Right lobe of liver (tissue), 6 donors: ENCODE data around the gene GPR3. TPM values are rescaled to one million over a fixed set of nuclear protein-coding genes. Genes with fewer than 3 reads are reported as not detected.
A peak's percentile ranks its signal among the peaks of the same experiment; 100 is the strongest.

ENCODE experiments used
- ATAC-seq, 4 donors: fragments of 200-7000 bp; cut with Tn5 transposase; one replicate each; pipeline ENCODE4 v1.9.1; 2020; ENCODE audit warnings: mild to moderate bottlenecking in 4 of 4, moderate library complexity in 4 of 4
- DNase-seq, 3 donors: peaks; one replicate each; pipeline ENCODE4 v3.0.0-alpha.2; 2020
- H3K27ac ChIP-seq, 3 donors: fragments of 200-600 bp; one replicate each; pipeline ENCODE4 v1.8.0; 2022
- H3K27me3 ChIP-seq, 2 donors: fragments of 200-600 bp; one replicate each; pipeline ENCODE4 v1.8.0; 2022
- H3K36me3 ChIP-seq, 4 donors: fragments of 200-600 bp; sonication (generic) in 1 of 4; one replicate each; pipeline versions ENCODE4 v1.5.1 to v1.8.0; 2017 to 2022; ENCODE audit warnings: control low read depth in 1 of 4
- H3K4me1 ChIP-seq, 4 donors: fragments of 200-600 bp; sonication (generic) in 1 of 4; one replicate each; pipeline versions ENCODE4 v1.5.1 to v1.8.0; 2017 to 2022; ENCODE audit warnings: control low read depth in 1 of 4
- H3K4me3 ChIP-seq, 3 donors: fragments of 200-600 bp; one replicate each; pipeline ENCODE4 v1.8.0; 2022
- H3K9me3 ChIP-seq, 4 donors: fragments of 200-600 bp; sonication (generic) in 1 of 4; one replicate each; pipeline versions ENCODE4 v1.5.1 to v1.8.0; 2017 to 2022; ENCODE audit warnings: control low read depth in 1 of 4
- CTCF ChIP-seq, 4 donors: fragments of 200-600 bp in 3 of 4; fragments of 450-650 bp in 1 of 4; IDR thresholded peaks; one replicate each; pipeline versions ENCODE4 v1.5.1 to v1.8.0; 2016 to 2022; ENCODE audit warnings: antibody characterized with exemption in 4 of 4, mild to moderate bottlenecking in 2 of 4
- POLR2A ChIP-seq: fragments of 450-650 bp; IDR thresholded peaks from one replicate; pipeline ENCODE4 v1.6.1; 2017; ENCODE audit warnings: antibody characterized with exemption, mild to moderate bottlenecking
- WGBS: methylation state at CpG from one replicate; pipeline ENCODE4 v1.1.6; 2018; ENCODE audit warnings: low coverage, low lambda C conversion rate; ENCODE audit not compliant: insufficient coverage; ENCODE audit errors: missing lambda C conversion rate; 5-methylcytosine and 5-hydroxymethylcytosine counted together
- intact Hi-C, 2 donors: fragments of 100-400 bp; cut with DNase I; formaldehyde crosslinking; loops; one replicate each; pipeline versions ENCODE4 v1.11.2 to v1.14.1; 2022
- total RNA-seq, 6 experiments: library from RNA; depleted of rRNA in 2 of 6; stranded (reverse); fragments of >200 nt in 2 of 6; fragmentation: NEBNext Ultra II Directional in 3 of 6; extraction: Animal tissue kit (Norgen Biotek cat#: 25700) in 3 of 6; gene quantifications; one replicate each; pipeline versions ENCODE4 v1.1.0 to v1.2.4, GENCODE V29; 2016 to 2023
- donor health status: DM: no; HTN: yes; CAD: no.
- donor health status: DM: no; HTN: no; CAD: no.
- donor health status: DM: no; HTN: no; CAD: no.
- donor health status: DM: no; HTN: yes; CAD: no.
- donor health status: DM: no; HTN: yes; CAD: no.

The GPR3 gene
- total RNA-seq, 6 experiments from 2014 or later: 0.19 to 0.43 TPM; not detected in 4

GRCh38 chr1:27350663-27351540 lies 41.5 kb upstream of the GPR3 start:
- ATAC-seq (peak; percentile 16 to 34 (median 32)), DNase-seq (no peak)
- Histone ChIP-seq H3K36me3 (no peaks in the 10 kb centered on the region), H3K4me3 (peak overlapping the region in 1 of 3 donors; percentile 14), H3K4me1 (peaks cover 0 to 8% (median 0%) of the 10 kb centered on the region in 4 donors), H3K27ac (no peak overlapping the region), H3K27me3 (no peaks in the 10 kb centered on the region), H3K9me3 (no peaks in the 10 kb centered on the region)
- TF ChIP-seq POLR2A (no peak), CTCF (IDR thresholded peaks at IDR 0.05) (no peak)
- intact Hi-C loops: no loop called here
- 3% methylated on average over 18 of the region's 62 CpGs for WGBS

GRCh38 chr1:27351541-27352107 lies 40.8 kb upstream of the GPR3 start:
- 20% methylated on average over 1 of the region's 8 CpGs for WGBS
- no peaks in the 10 kb centered on the region for H3K9me3 ChIP-seq
- ATAC-seq: peak in 3 of 4 donors; percentile 30 to 48 (median 44)
- intact Hi-C loops: no loop called here
- H3K27me3 ChIP-seq: no peaks in the 10 kb centered on the region
- no peak for DNase-seq
- TF ChIP-seq POLR2A (no peak), CTCF (IDR thresholded peaks at IDR 0.05) (no peak)
- H3K27ac ChIP-seq: no peak overlapping the region
- peaks cover 0 to 8% (median 0%) of the 10 kb centered on the region in 4 donors for H3K4me1 ChIP-seq
- no peaks in the 10 kb centered on the region for H3K36me3 ChIP-seq
- H3K4me3 ChIP-seq: peak overlapping the region in 1 of 3 donors; percentile 14

GRCh38 chr1:27353166-27353565 lies 39.3 kb upstream of the GPR3 start:
- Histone ChIP-seq H3K27ac (no peak overlapping the region), H3K27me3 (no peaks in the 10 kb centered on the region), H3K4me3 (no peak overlapping the region), H3K36me3 (no peaks in the 10 kb centered on the region), H3K9me3 (no peaks in the 10 kb centered on the region), H3K4me1 (peaks cover 0 to 12% (median 4%) of the 10 kb centered on the region in 4 donors)
- no peak for ATAC-seq
- 80% methylated on average over 1 of the region's 13 CpGs for WGBS
- no peak for TF ChIP-seq CTCF (IDR thresholded peaks at IDR 0.05)
- intact Hi-C loops: no loop called here
- no peak for DNase-seq

GRCh38 chr1:27353629-27354028 lies 38.8 kb upstream of the GPR3 start:
- intact Hi-C loops: no loop called here
- TF ChIP-seq CTCF (IDR thresholded peaks at IDR 0.05): no peak
- TF ChIP-seq POLR2A: no peak
- Histone ChIP-seq H3K36me3 (no peaks in the 10 kb centered on the region), H3K27ac (no peak overlapping the region), H3K9me3 (no peaks in the 10 kb centered on the region), H3K4me1 (peaks cover 0 to 12% (median 4%) of the 10 kb centered on the region in 4 donors), H3K4me3 (no peak overlapping the region), H3K27me3 (no peaks in the 10 kb centered on the region)
- no CpG with 5 or more reads among the region's 3 CpGs for WGBS
- no peak for ATAC-seq
- no peak for DNase-seq
